A673 (cell line): ENCODE measurements around the gene FN3K.

Source experiments
- EZH2 ChIP-seq: fragments of 200-600 bp; sonication (generic); IDR thresholded peaks from 2 replicates; pipeline ENCODE4 v1.6.1; 2017; ENCODE audit warnings: borderline replicate concordance, low read depth, mild to moderate bottlenecking, mixed read lengths, antibody characterized with exemption, low read length; ENCODE audit not compliant: poor library complexity, severe bottlenecking
- TF ChIP-seq, protein P1 (sequence below): fragments of 300-800, 200-600 bp; sonication (generic); conservative IDR thresholded peaks from 2 replicates; pipeline ENCODE4 v1.5.1; 2017; ENCODE audit warnings: low read depth, mild to moderate bottlenecking, antibody characterized with exemption, low read length, moderate library complexity, mixed read lengths

DNA sequence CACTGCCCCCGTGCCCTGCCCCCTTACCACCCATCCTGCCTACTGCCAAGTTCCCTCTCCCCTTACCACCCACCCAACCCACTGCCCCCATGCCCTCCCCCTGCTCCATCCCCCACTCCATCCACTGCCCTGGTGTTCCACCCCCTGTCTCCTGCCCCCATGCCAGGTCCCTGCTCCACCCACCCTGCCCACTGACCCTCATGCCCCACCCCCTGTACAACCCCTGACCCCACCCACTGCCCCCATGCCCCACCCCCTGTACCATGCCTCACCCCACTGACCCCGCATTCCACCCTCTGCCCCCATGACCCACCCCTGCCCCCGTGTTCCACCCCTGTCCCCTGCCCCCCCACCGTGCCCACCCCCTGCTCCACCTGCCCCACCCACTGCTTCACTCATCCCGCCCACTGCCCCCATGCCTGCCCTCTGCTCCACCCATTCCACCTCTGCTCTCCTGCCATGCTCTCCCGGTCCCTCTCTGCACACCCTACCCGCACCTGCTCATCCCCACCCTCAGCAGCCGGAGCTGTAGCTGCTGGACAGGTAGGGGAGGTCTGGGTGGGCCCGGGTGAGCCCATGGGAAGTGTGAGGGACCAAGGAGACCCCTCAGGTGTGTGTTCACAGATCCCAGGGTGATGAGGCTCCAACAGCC, 26.3 kb upstream of the FN3K start:
- no peak for TF ChIP-seq EZH2
- TF ChIP-seq, protein P1, sequence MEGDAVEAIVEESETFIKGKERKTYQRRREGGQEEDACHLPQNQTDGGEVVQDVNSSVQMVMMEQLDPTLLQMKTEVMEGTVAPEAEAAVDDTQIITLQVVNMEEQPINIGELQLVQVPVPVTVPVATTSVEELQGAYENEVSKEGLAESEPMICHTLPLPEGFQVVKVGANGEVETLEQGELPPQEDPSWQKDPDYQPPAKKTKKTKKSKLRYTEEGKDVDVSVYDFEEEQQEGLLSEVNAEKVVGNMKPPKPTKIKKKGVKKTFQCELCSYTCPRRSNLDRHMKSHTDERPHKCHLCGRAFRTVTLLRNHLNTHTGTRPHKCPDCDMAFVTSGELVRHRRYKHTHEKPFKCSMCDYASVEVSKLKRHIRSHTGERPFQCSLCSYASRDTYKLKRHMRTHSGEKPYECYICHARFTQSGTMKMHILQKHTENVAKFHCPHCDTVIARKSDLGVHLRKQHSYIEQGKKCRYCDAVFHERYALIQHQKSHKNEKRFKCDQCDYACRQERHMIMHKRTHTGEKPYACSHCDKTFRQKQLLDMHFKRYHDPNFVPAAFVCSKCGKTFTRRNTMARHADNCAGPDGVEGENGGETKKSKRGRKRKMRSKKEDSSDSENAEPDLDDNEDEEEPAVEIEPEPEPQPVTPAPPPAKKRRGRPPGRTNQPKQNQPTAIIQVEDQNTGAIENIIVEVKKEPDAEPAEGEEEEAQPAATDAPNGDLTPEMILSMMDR, result no peak
